SK-N-SH treated with all-trans-retinoic acid at 6 μM for 48 hours (cell line): Measurements from ENCODE around the gene PLEKHM3.

ENCODE experiments used
- ARNTL ChIP-seq: fragments of 450-650 bp; formaldehyde crosslinking; IDR thresholded peaks from 2 replicates; pipeline ENCODE4 v1.5.0; 2020; ENCODE audit warnings: low read depth, mild to moderate bottlenecking, moderate library complexity, borderline replicate concordance
- ESRRG ChIP-seq: fragments of 250-450 bp; sonication (Bioruptor Pico); IDR thresholded peaks from 2 replicates; pipeline ENCODE4 v1.6.1; 2021; ENCODE audit warnings: mild to moderate bottlenecking
- OSR1 ChIP-seq: fragments of 250-450 bp; sonication (Bioruptor Pico); IDR thresholded peaks from 2 replicates; pipeline ENCODE4 v1.8.0; 2022; ENCODE audit warnings: moderate library complexity, mild to moderate bottlenecking, inconsistent platforms
- SNAI2 ChIP-seq: fragments of 250-450 bp; sonication (Bioruptor Pico); IDR thresholded peaks from 2 replicates; pipeline ENCODE4 v1.5.0; 2020; ENCODE audit warnings: mild to moderate bottlenecking, moderate library complexity
- TCF4 ChIP-seq: fragments of 250-450 bp; sonication (Bioruptor Pico); IDR thresholded peaks from 2 replicates; pipeline ENCODE4 v1.8.0; 2021; ENCODE audit warnings: mild to moderate bottlenecking, moderate library complexity, borderline replicate concordance
- TOX ChIP-seq: fragments of 250-450 bp; sonication (Bioruptor Pico); IDR thresholded peaks from 2 replicates; pipeline ENCODE4 v1.8.0; 2021; ENCODE audit warnings: mild to moderate bottlenecking, moderate library complexity, borderline replicate concordance
- ZFP30 ChIP-seq: fragments of 450-650 bp; formaldehyde crosslinking; IDR thresholded peaks from 2 replicates; pipeline ENCODE4 v1.5.0; 2022; ENCODE audit warnings: mild to moderate bottlenecking, moderate library complexity
- TF ChIP-seq, protein P1 (sequence below): fragments of 250-450 bp; sonication (Bioruptor Pico); IDR thresholded peaks from 2 replicates; pipeline ENCODE4 v1.8.0; 2021; ENCODE audit warnings: low read depth, mild to moderate bottlenecking, moderate library complexity, borderline replicate concordance
- TF ChIP-seq, protein P2 (sequence below): fragments of 250-450 bp; sonication (Bioruptor Pico); IDR thresholded peaks from 2 replicates; pipeline ENCODE4 v1.8.0; 2020; ENCODE audit warnings: mild to moderate bottlenecking, moderate library complexity, borderline replicate concordance
- TF ChIP-seq, protein P3 (sequence below): fragments of 250-450 bp; sonication (Bioruptor Pico); IDR thresholded peaks from 2 replicates; pipeline ENCODE4 v1.5.1; 2020; ENCODE audit warnings: low read depth, mild to moderate bottlenecking, moderate library complexity

GRCh38 chr2:207934720-207935119 lies 90.6 kb downstream of the PLEKHM3 start:
- TF ChIP-seq OSR1 (CRISPR knock-in tag) (no peak), SNAI2 (CRISPR knock-in tag) (no peak), TOX (no peak), ESRRG (no peak), TCF4 (CRISPR knock-in tag) (no peak), ZFP30 (CRISPR knock-in tag) (no peak), ARNTL (CRISPR knock-in tag) (no peak)
- TF ChIP-seq, protein P1, sequence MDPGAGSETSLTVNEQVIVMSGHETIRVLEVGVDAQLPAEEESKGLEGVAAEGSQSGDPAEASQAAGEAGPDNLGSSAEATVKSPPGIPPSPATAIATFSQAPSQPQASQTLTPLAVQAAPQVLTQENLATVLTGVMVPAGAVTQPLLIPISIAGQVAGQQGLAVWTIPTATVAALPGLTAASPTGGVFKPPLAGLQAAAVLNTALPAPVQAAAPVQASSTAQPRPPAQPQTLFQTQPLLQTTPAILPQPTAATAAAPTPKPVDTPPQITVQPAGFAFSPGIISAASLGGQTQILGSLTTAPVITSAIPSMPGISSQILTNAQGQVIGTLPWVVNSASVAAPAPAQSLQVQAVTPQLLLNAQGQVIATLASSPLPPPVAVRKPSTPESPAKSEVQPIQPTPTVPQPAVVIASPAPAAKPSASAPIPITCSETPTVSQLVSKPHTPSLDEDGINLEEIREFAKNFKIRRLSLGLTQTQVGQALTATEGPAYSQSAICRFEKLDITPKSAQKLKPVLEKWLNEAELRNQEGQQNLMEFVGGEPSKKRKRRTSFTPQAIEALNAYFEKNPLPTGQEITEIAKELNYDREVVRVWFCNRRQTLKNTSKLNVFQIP (CRISPR knock-in tag): no peak
- TF ChIP-seq, protein P2, sequence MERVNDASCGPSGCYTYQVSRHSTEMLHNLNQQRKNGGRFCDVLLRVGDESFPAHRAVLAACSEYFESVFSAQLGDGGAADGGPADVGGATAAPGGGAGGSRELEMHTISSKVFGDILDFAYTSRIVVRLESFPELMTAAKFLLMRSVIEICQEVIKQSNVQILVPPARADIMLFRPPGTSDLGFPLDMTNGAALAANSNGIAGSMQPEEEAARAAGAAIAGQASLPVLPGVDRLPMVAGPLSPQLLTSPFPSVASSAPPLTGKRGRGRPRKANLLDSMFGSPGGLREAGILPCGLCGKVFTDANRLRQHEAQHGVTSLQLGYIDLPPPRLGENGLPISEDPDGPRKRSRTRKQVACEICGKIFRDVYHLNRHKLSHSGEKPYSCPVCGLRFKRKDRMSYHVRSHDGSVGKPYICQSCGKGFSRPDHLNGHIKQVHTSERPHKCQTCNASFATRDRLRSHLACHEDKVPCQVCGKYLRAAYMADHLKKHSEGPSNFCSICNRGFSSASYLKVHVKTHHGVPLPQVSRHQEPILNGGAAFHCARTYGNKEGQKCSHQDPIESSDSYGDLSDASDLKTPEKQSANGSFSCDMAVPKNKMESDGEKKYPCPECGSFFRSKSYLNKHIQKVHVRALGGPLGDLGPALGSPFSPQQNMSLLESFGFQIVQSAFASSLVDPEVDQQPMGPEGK (CRISPR knock-in tag): no peak
- TF ChIP-seq, protein P3, sequence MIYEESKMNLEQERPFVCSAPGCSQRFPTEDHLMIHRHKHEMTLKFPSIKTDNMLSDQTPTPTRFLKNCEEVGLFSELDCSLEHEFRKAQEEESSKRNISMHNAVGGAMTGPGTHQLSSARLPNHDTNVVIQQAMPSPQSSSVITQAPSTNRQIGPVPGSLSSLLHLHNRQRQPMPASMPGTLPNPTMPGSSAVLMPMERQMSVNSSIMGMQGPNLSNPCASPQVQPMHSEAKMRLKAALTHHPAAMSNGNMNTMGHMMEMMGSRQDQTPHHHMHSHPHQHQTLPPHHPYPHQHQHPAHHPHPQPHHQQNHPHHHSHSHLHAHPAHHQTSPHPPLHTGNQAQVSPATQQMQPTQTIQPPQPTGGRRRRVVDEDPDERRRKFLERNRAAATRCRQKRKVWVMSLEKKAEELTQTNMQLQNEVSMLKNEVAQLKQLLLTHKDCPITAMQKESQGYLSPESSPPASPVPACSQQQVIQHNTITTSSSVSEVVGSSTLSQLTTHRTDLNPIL (CRISPR knock-in tag): no peak
